HepG2 (cell line): ENCODE results near the gene RPS10. TPM values are rescaled to one million over a fixed set of nuclear protein-coding genes. Genes with fewer than 3 reads are reported as not detected.

ENCODE experiments used
- ATF4 ChIP-seq, 2 experiments: fragments of 450-650 bp in 1 of 2; sonication (generic) in 1 of 2; formaldehyde crosslinking; IDR thresholded peaks; 2 replicates each; pipeline versions ENCODE4 v1.5.0 to v1.8.0; 2020 to 2022; ENCODE audit warnings: mild to moderate bottlenecking in 1 of 2, missing genetic modification reagents in 1 of 2
- CAMTA2 ChIP-seq: sonication (generic); formaldehyde crosslinking; IDR thresholded peaks from 2 replicates; pipeline ENCODE4 v1.4.0; 2020; ENCODE audit warnings: mild to moderate bottlenecking, missing genetic modification reagents, borderline replicate concordance
- MEF2D ChIP-seq: sonication (generic); formaldehyde crosslinking; IDR thresholded peaks from 2 replicates; pipeline ENCODE4 v1.5.1; 2020; ENCODE audit warnings: mild to moderate bottlenecking, missing genetic modification reagents
- RNF219 ChIP-seq: sonication (generic); formaldehyde crosslinking; IDR thresholded peaks from 2 replicates; pipeline ENCODE4 v1.5.0; 2020; ENCODE audit warnings: mild to moderate bottlenecking, missing genetic modification reagents
- SAP130 ChIP-seq: IDR thresholded peaks from 2 replicates; pipeline ENCODE4 v1.6.1; 2016; ENCODE audit warnings: low read depth
- TBL1XR1 ChIP-seq: fragments of 150-350 bp; IDR thresholded peaks from 2 replicates; pipeline ENCODE4 v1.6.1; 2014; ENCODE audit warnings: borderline replicate concordance, low read length; ENCODE audit not compliant: partially characterized antibody
- ZBTB21 ChIP-seq: sonication (generic); formaldehyde crosslinking; IDR thresholded peaks from 2 replicates; pipeline ENCODE4 v1.4.0; 2020; ENCODE audit warnings: missing genetic modification reagents
- polyA plus RNA-seq, 8 experiments: library from polyadenylated mRNA; depleted of rRNA in 3 of 8; stranded (reverse) in 7 of 8; unstranded in 1 of 8; fragments of >200 nt; fragmentation: Illumina TruSeq in 4 of 8; extraction: Trizol in 4 of 8; gene quantifications; 2 replicates each; pipeline versions ENCODE4 v1.2.1 to v1.2.3, GENCODE V29; 2011 to 2016; ENCODE audit warnings: low read depth in 4 of 8, missing spikeins in 1 of 8, mixed read lengths in 1 of 8; ENCODE audit not compliant: insufficient read depth in 1 of 8
- total RNA-seq, 5 experiments: library from RNA; depleted of rRNA; stranded (reverse); fragments of >200 nt; fragmentation: Illumina TruSeq; extraction: Trizol; gene quantifications; 2 replicates each; pipeline ENCODE4 v1.2.3, GENCODE V29; 2016; ENCODE audit warnings: low read depth in 1 of 5
- TF ChIP-seq, protein P1 (sequence below): sonication (generic); formaldehyde crosslinking; IDR thresholded peaks from 2 replicates; pipeline ENCODE4 v1.9.0; 2021; ENCODE audit warnings: mild to moderate bottlenecking, missing genetic modification reagents
- TF ChIP-seq, protein P2 (sequence below): sonication (generic); formaldehyde crosslinking; conservative IDR thresholded peaks from 2 replicates; pipeline ENCODE4 v1.4.0; 2020; ENCODE audit warnings: missing genetic modification reagents

Gene RPS10
- total and polyA plus RNA-seq, 2 of the 13 experiments (the other 11 are each of a cell fraction or from before 2014, with no cell fraction given) = 2,909 to 4,648 TPM

DNA sequence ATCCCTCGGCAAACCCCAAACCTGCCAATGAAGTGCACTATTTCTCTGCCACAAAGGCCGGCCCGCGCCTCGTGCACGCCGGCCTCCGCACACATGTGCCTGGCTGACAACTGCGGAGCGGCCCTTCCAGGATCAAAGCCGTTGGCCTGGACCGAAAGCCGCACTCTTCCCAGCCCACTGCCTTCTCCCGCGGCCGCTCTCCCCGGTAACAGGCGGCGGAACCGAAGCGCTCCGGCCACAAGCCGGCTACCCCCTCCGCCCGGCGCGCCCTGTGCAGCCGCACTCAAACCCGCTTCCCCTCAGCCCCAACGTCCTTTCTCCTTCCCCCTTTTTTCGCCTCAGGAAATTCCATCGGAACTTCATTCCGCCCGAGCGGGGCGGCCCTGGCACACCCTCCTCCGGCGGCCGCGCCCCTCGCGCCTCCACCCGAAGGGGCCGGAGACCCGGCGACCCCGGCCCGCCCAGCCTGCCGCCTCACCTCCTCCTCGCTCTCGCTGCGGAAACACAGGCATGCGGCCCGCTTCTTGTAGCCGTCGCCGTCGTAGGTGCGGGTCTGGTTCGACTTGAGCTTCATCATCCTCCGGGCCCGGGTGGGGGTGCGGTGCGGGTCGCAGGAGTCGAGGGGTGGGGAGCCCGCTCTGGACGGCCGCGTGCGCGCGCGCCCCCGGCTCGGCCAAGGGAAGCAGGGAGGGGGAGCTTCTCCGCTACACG is 33.9 kb downstream of the RPS10 start (continued):
- TF ChIP-seq RNF219 (CRISPR knock-in tag) (0 out of 2 replicates have a peak, but pooled peaks have one; percentile 30), MEF2D (CRISPR knock-in tag) (peak; percentile 69), TBL1XR1 (no peak), CAMTA2 (CRISPR knock-in tag) (no peak; the same call in 1 of the 2 replicates), ZBTB21 (CRISPR knock-in tag) (no peak), SAP130 (CRISPR knock-in tag) (peak; percentile 76), ATF4 (CRISPR knock-in tag; IDR thresholded peaks at IDR 0.05) (no peak; a peak in 1 of 4 replicates)
- TF ChIP-seq, protein P1, sequence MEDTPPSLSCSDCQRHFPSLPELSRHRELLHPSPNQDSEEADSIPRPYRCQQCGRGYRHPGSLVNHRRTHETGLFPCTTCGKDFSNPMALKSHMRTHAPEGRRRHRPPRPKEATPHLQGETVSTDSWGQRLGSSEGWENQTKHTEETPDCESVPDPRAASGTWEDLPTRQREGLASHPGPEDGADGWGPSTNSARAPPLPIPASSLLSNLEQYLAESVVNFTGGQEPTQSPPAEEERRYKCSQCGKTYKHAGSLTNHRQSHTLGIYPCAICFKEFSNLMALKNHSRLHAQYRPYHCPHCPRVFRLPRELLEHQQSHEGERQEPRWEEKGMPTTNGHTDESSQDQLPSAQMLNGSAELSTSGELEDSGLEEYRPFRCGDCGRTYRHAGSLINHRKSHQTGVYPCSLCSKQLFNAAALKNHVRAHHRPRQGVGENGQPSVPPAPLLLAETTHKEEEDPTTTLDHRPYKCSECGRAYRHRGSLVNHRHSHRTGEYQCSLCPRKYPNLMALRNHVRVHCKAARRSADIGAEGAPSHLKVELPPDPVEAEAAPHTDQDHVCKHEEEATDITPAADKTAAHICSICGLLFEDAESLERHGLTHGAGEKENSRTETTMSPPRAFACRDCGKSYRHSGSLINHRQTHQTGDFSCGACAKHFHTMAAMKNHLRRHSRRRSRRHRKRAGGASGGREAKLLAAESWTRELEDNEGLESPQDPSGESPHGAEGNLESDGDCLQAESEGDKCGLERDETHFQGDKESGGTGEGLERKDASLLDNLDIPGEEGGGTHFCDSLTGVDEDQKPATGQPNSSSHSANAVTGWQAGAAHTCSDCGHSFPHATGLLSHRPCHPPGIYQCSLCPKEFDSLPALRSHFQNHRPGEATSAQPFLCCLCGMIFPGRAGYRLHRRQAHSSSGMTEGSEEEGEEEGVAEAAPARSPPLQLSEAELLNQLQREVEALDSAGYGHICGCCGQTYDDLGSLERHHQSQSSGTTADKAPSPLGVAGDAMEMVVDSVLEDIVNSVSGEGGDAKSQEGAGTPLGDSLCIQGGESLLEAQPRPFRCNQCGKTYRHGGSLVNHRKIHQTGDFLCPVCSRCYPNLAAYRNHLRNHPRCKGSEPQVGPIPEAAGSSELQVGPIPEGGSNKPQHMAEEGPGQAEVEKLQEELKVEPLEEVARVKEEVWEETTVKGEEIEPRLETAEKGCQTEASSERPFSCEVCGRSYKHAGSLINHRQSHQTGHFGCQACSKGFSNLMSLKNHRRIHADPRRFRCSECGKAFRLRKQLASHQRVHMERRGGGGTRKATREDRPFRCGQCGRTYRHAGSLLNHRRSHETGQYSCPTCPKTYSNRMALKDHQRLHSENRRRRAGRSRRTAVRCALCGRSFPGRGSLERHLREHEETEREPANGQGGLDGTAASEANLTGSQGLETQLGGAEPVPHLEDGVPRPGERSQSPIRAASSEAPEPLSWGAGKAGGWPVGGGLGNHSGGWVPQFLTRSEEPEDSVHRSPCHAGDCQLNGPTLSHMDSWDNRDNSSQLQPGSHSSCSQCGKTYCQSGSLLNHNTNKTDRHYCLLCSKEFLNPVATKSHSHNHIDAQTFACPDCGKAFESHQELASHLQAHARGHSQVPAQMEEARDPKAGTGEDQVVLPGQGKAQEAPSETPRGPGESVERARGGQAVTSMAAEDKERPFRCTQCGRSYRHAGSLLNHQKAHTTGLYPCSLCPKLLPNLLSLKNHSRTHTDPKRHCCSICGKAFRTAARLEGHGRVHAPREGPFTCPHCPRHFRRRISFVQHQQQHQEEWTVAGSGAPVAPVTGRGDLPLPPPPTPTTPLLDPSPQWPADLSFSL (CRISPR knock-in tag) = peak; percentile 71
- TF ChIP-seq, protein P2, sequence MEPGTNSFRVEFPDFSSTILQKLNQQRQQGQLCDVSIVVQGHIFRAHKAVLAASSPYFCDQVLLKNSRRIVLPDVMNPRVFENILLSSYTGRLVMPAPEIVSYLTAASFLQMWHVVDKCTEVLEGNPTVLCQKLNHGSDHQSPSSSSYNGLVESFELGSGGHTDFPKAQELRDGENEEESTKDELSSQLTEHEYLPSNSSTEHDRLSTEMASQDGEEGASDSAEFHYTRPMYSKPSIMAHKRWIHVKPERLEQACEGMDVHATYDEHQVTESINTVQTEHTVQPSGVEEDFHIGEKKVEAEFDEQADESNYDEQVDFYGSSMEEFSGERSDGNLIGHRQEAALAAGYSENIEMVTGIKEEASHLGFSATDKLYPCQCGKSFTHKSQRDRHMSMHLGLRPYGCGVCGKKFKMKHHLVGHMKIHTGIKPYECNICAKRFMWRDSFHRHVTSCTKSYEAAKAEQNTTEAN = peak; percentile 83
